GM12891 (cell line): ENCODE data around the gene OTOG.

ENCODE experiments used
- POLR2A ChIP-seq: IDR thresholded peaks from 2 replicates; pipeline ENCODE4 v1.6.1; 2011; ENCODE audit warnings: low read depth, low read length, control low read depth
- POLR2AphosphoS5 ChIP-seq: IDR thresholded peaks from 2 replicates; pipeline ENCODE4 v1.6.1; 2011; ENCODE audit warnings: low read depth, low read length, control low read depth

GRCh38 chr11:17563231-17563646, 16.2 kb downstream of the OTOG start:
- TF ChIP-seq POLR2A (no peak), POLR2AphosphoS5 (no peak)
